ENCODE data around the gene SLC22A23. TPM values are rescaled to one million over a fixed set of nuclear protein-coding genes. Genes with fewer than 3 reads are reported as not detected.

SLC22A23 gene
- total RNA-seq, 1 donor from 2014 or later, result 10.3 TPM

GRCh38 chr6:3335169-3335568 lies 121.7 kb downstream of the SLC22A23 start:
- intact Hi-C loops (cut with DNase I), result no loop called here
- DNase-seq (ENCODE audit: low spot score) (no peak), ATAC-seq (no peak)

DNA sequence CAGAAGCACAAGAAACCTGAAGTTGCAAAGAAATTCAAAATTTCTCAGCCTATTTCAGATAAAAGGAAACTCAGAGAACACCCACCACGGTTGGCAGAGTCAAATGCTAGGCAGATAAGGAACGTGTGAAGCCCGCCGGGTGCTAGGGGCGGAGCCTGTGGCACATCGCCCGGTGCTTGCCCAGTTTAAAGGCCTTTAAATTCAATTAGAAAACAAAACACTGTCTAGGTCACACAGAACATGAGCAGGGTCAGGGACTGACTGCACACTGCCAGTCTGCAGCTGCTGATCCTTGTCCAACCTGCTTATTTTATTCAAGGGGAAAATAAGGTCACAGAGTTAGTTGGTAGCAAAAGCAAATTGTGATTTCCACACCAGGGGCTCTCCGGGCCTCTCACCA lies 122.3 kb downstream of the SLC22A23 start:
- intact Hi-C loops (cut with DNase I), result no loop called here
- ATAC-seq, result no peak

GRCh38 chr6:3333263-3333662 lies 123.6 kb downstream of the SLC22A23 start:
- no peak for DNase-seq (ENCODE audit: low spot score)
- intact Hi-C loops (cut with DNase I), result no loop called here
- no peak for ATAC-seq

More for the DNA sequence above, 122.3 kb downstream of the SLC22A23 start:
- no peak for DNase-seq (ENCODE audit: low spot score)

GRCh38 chr6:3331971-3332370 lies 124.9 kb downstream of the SLC22A23 start:
- ATAC-seq, result no peak
- intact Hi-C loops (cut with DNase I), result no loop called here
- no peak for DNase-seq (ENCODE audit: low spot score)

DNA sequence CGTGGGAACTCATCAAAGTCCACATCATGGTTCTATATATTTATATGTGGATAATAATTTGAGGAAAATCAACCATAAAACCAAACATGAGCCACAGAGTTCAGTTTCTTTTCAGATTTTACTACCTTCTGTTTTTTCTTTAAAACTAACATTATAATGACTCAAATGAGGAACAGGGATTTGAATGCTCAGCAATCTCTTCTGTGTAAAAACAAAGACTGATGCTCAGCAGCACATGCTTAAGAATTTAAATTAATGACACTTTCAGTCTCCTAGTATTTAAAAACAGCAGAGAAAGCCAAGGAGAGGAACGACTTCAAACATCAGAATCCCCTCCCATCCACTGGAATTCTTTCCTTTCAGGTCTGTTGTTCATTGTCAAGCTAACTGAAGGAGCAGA lies 125.4 kb downstream of the SLC22A23 start:
- DNase-seq (ENCODE audit: low spot score) (no peak), ATAC-seq (no peak)
- intact Hi-C loops (cut with DNase I), result no loop called here

GRCh38 chr6:3330199-3330598 lies 126.7 kb downstream of the SLC22A23 start:
- DNase-seq (ENCODE audit: low spot score), result no peak
- intact Hi-C loops (cut with DNase I), result no loop called here
- ATAC-seq, result no peak

DNA sequence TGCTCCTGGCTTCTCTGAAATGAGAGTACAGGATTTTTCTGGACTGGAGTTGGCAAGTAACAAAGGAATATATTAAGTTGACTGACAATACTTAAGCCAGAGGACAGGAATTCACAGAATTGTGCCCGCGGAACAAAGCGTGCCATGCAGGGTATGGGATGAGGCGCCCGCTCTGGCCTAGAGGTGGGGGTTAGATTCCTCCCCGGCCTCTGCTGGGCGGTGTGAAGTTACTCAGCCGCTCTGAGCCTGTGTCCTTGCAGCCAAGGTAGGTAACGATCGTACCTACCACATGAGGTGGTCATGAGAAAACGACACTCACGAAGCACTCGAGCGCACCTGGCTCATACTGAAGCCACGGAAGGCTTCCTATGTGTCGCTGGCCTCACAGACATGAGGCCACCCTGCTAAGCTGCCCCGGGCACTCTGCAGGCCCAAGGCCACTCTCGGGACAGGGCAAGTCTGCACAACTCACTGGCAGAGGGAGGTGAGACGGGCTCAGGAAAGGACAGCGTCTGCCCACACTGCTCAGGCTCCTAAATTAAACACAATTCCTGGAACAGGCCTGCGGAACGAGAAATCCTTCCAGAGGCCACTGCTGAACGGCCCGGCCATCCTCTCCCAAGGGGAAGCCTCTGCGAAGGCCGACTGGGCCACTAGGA lies 127.3 kb downstream of the SLC22A23 start:
- DNase-seq (ENCODE audit: low spot score) (peak; percentile 50), ATAC-seq (no peak)
- intact Hi-C loops (cut with DNase I), result no loop called here

DNA sequence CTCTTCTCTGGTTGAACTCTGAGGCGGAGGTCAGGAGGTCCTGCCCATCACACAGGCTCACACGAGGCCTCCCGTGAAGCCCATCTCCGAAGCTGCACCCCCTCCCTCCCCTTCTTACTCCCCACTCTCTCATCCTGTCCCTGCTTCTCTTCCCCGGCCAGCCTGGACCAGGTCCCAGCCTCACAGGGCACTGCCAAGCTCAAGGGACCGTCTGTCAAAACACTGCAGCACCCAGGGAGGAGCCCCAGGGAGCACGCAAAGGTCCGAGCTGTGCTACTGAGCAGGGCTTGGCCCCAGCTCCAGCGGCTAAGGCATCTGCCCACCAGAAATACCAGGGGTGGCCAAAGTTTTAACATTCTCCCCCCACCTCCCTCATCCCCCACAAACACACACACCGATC lies 128.1 kb downstream of the SLC22A23 start:
- DNase-seq (ENCODE audit: low spot score), result peak; percentile 52
- no peak for ATAC-seq
- intact Hi-C loops (cut with DNase I), result no loop called here

DNA sequence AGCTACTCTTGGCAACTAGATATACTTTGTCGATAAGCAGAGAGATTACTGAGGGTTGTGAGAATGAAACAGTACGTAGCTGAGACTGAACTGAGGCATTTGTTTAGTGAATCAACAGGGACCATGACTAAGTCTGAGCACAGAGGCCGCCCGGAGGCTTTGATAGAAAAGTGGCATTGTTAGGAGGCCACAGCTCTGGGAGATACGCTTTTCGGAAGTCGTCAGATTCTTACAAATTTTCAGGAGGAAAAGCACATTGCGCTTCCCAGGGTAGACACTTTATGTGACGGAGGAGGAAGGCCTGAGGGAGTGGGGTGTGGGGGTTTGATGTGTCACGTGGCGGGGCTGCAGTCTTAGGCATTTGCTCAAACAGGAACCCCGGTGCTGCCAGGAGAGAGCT lies 128.7 kb downstream of the SLC22A23 start:
- DNase-seq (ENCODE audit: low spot score) (peak; percentile 55), ATAC-seq (no peak)
- intact Hi-C loops (cut with DNase I), result no loop called here

- DNase-seq (ENCODE audit: low spot score) (no peak), ATAC-seq (no peak)
- intact Hi-C loops (cut with DNase I), result no loop called here
Measured at GRCh38 chr6:3327403-3327802, 129.4 kb downstream of the SLC22A23 start.

DNA sequence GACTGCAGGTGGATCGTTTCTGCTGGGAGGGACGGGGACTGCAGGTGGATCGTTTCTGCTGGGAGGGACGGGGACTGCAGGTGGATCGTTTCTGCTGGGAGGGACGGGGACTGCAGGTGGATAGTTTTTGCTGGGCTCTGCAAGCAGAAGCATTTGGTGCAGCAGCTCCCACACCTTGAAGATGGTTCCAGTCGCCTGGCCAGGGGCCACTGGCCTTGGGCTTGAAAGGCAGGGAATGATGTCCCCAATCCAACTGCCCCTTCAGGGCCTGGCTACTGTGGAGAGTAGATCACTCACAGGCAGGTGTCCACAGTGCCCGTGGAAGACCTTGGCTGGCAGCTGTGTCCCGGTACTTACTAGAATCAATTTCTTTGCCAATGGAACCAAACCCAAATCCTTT lies 129.9 kb downstream of the SLC22A23 start:
- DNase-seq (ENCODE audit: low spot score) (peak; percentile 38), ATAC-seq (no peak)
- intact Hi-C loops (cut with DNase I), result no loop called here

- DNase-seq (ENCODE audit: low spot score) (peak; percentile 46), ATAC-seq (no peak)
- intact Hi-C loops (cut with DNase I), result no loop called here
Measured at GRCh38 chr6:3326184-3326971, 130.5 kb downstream of the SLC22A23 start.

DNA sequence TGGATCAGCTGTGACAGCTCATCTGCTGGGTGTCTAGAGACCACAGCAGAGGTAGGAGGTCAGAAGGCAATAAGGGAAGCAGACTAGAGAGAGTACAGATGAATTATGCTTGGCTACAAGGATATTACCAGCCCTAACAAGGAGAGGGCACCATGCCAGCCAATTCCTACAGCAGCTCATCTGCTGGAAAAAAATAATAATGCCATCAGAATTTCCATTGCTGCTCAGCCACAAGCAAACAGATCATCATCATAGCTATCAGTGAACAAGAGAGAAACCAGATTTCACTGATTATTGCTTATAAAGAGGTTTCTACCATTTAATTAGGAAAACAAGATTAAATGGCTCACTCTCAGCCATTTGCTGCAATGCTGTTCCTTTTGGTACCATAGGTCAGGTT lies 131.6 kb downstream of the SLC22A23 start:
- peak; percentile 26 for ATAC-seq
- intact Hi-C loops (cut with DNase I), result no loop called here
- peak; percentile 57 for DNase-seq (ENCODE audit: low spot score)

DNA sequence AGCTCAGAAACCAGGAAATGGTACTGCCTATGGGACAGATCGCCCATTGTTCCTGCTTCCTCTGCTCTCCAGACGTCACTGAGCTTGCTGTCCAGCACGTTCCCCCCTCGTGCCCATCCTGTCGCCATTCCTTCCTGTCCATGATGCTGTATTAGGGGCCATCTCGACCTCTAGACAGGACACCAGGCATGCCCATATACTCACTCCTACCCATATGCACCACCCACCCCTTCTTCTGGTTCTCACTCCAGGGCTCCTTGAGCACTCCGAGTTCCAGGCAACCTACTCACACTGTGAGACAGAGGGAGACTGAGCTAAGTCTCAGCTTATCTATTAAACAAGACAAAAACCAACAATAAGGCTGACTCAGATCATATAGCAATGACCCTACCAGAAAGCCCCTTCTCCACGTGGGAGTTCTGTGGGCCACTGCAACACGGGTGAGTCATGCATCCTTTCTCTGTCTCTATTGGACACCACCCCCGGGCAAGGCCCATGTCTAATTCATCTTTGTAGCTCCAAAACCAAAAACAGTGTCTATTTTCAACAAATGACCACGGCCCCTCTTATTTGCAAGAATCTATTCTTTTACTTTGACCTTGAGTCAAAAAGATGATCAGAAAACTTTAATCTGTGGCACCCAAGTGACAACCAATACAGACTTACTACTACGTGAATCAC lies 132.4 kb downstream of the SLC22A23 start:
- DNase-seq (ENCODE audit: low spot score), result peak; percentile 53
- ATAC-seq, result peak; percentile 67
- intact Hi-C loops (cut with DNase I), result loop anchor here (5.0 kb wide), 1 partner anchor 223 kb away; no protein-coding TSS in a partner anchor

DNA sequence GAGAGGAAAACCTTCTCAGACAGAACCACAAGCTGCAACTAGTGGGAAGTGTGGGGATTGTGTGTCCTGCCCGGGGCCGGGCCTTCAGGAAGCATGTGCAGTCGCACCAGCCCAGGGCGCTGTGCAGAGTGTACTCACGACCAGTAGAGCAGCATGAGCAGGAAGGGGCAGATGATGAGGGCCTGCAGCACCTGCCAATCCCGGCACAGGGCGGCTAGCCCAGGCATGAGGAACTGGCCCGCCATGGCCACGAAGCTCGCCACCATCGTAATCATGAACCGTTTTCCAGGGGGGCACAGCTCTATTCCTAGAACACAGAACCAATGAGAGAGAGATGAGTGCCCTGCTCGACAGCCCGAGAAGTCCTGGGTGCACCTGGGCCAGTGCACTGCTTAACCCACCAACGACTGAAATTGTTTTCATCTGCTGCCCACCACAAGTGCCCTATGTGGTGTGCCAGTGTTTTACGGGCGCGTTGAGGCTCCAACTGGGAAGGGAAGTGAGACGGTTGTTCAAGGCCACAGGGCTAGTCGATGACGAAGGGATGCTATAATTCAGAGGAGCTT lies 133.1 kb downstream of the SLC22A23 start:
- DNase-seq (ENCODE audit: low spot score) (peak; percentile 54), ATAC-seq (no peak)
- intact Hi-C loops (cut with DNase I), result loop anchor here (5.0 kb wide), 1 partner anchor 224 kb away; no protein-coding TSS in a partner anchor

DNA sequence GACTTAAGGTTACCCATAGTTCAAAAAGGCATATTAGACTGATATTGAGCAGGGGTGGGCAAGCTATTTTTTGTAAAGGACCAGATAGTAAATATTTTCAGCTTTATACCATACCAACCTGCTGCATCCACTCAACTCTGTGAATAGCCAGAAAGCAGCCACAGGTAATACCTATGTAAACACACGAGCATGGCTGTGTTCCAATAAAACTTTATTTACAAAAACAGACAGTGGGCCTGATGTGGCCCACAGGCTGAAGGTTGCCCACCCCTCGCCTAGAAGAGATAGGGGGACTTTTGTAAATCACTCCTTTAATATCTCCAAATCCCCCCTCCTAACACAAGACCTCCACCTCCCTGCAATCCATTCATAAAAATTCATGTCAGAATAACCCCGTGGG lies 133.7 kb downstream of the SLC22A23 start:
- intact Hi-C loops (cut with DNase I), result loop anchor here (5.0 kb wide), 1 partner anchor 224 kb away; no protein-coding TSS in a partner anchor
- ATAC-seq (no peak), DNase-seq (ENCODE audit: low spot score) (no peak)

DNA sequence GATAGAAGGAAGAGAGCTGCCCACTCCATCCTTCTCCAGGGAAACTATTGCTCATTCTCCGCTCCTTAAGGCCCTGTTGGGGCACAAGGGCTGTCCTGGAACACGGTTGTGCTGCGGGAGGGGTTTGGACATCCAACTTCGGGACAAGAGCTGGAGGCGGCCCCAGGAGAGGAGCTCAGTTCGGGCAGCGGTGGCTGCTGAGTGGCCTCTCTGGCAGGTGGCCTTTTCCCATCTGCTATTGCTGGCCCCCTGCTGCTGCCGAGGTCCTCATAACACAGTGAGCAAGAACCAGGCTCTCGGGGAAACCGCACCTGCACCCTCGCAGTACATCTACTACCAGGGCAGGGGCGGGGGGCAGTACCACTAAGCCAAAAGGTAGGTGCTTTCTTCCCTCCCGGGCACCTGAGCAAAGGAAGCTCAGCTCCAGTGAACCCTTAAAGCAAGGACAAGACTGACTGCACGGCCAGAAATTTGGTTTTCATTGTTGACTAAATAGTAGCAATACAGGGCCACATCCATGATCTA lies 134.4 kb downstream of the SLC22A23 start:
- DNase-seq (ENCODE audit: low spot score) (peak; percentile 48), ATAC-seq (no peak)
- intact Hi-C loops (cut with DNase I), result loop anchor here (5.0 kb wide), 1 partner anchor 225 kb away; no protein-coding TSS in a partner anchor

- ATAC-seq, result no peak
- intact Hi-C loops (cut with DNase I), result loop anchor here (5.0 kb wide), 1 partner anchor 225 kb away; no protein-coding TSS in a partner anchor
Measured at GRCh38 chr6:3321875-3322274, 135.0 kb downstream of the SLC22A23 start.

GRCh38 chr6:3321042-3321441 lies 135.8 kb downstream of the SLC22A23 start:
- intact Hi-C loops (cut with DNase I), result loop anchor here (5.0 kb wide), 1 partner anchor 226 kb away; no protein-coding TSS in a partner anchor
- ATAC-seq (no peak), DNase-seq (ENCODE audit: low spot score) (peak; percentile 26)

More at GRCh38 chr6:3321875-3322274, 135.0 kb downstream of the SLC22A23 start:
- no peak for DNase-seq (ENCODE audit: low spot score)
